ENCODE data around the gene METTL14.

The METTL14 gene

DNA sequence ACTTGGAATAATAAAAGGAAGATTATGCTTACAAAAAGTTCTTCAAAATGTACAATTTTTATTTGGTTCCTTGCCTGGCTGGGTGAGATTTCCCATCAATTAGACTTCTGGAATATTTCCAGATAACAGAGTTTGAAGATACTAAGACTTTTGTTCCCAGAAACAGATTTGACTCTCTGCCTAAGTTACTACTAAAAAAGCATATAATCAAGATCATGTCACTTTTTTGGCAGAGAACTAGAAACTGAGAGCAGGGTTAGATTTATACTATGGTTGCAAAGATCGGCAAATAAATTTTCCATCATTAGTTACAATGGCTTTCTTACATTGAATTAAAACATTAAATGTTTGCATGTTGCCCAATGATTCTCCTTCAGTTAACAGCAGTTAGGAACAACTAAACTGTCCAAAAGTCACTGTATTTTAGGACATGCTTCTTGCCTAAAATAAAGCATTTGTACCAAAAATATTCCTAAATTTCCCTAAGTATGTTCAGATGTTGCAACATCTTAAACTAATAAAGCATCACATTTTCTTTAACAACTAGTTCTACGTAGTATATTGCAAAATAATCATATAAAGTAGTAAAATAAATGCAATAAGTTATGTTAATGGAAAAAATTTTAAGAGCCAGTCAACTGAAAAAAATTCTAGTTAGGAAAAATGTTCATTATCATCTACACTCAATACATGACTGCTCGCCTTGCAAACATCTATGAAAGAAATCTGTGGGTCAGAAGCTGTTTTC is 77.7 kb downstream of the METTL14 start:
- DNase-seq (ENCODE audit: low read depth): no peak
- TF ChIP-seq CTCF (IDR thresholded peaks at IDR 0.05; ENCODE audit: low read depth, low read length, missing control alignments): no peak
- no peak overlapping the region for H3K4me3 ChIP-seq (ENCODE audit: low read depth, low read length)

Measured in GM12864 (cell line).